MCF 10A (cell line): Measurements from ENCODE around the gene BCL11A. TPM values are rescaled to one million over a fixed set of nuclear protein-coding genes. Genes with fewer than 3 reads are reported as not detected.
A peak's percentile ranks its signal among the peaks of the same experiment; 100 is the strongest.

Experiments used
- Bru-seq: library from RNA; stranded (reverse); fragments of 400-500 nt; gene quantifications from one replicate; lab custom pipeline; 2021; lab: Mats Ljungman, UMichigan
- BruChase-seq, 2 experiments: library from RNA; stranded (reverse); fragments of 400-500 nt; gene quantifications; one replicate each; lab custom pipeline; 2021; lab: Mats Ljungman, UMichigan
- BruUV-seq: library from RNA; stranded (reverse); fragments of 400-500 nt; replicated peaks from 2 replicates; lab custom pipeline; 2021; lab: Mats Ljungman, UMichigan
- CTCF ChIA-PET: fragments of 300-600 bp; sonication (Branson Sonifier 250); formaldehyde crosslinking; extraction: SDS; loops from one replicate; lab custom pipeline; 2021; ENCODE audit warnings: antibody characterized with exemption, inconsistent platforms; lab: Yijun Ruan, JAX
- POLR2A ChIA-PET: fragments of 300-600, 350-650 bp; sonication (Branson Sonifier 250); formaldehyde crosslinking; extraction: SDS; loops from one replicate; lab custom pipeline; 2020; ENCODE audit warnings: antibody characterized with exemption, inconsistent platforms; lab: Yijun Ruan, JAX
- DNase-seq: peaks from one replicate; pipeline ENCODE4 v3.0.0-alpha.2; 2018; ENCODE audit not compliant: unreplicated experiment
- H3K27ac Mint-ChIP-seq: one replicate; pipeline ENCODE4 v1.8.0; 2022; ENCODE audit warnings: mild to moderate bottlenecking, low read depth, mixed read lengths; ENCODE audit not compliant: unreplicated experiment
- H3K27me3 Mint-ChIP-seq: one replicate; pipeline ENCODE4 v1.8.0; 2022; ENCODE audit warnings: mixed read lengths; ENCODE audit not compliant: insufficient read depth, unreplicated experiment
- H3K36me3 Mint-ChIP-seq: one replicate; pipeline ENCODE4 v1.8.0; 2022; ENCODE audit warnings: mild to moderate bottlenecking, moderate library complexity, mixed read lengths; ENCODE audit not compliant: insufficient read depth, unreplicated experiment
- H3K4me1 Mint-ChIP-seq: one replicate; pipeline ENCODE4 v1.8.0; 2022; ENCODE audit warnings: mixed read lengths; ENCODE audit not compliant: insufficient read depth, unreplicated experiment
- H3K4me3 Mint-ChIP-seq: one replicate; pipeline ENCODE4 v1.8.0; 2022; ENCODE audit warnings: mild to moderate bottlenecking, moderate library complexity, mixed read lengths; ENCODE audit not compliant: unreplicated experiment
- H3K9me3 Mint-ChIP-seq: one replicate; pipeline ENCODE4 v1.8.0; 2022; ENCODE audit warnings: mixed read lengths; ENCODE audit not compliant: unreplicated experiment
- intact Hi-C: fragments of 100-400 bp; cut with micrococcal nuclease; formaldehyde crosslinking; loops from 2 replicates; pipeline ENCODE4 v1.14.1; 2022
- long read RNA-seq: library from polyadenylated mRNA; stranded (forward); transcript quantifications from one replicate; pipeline ENCODE4 v2.0.0, GENCODE V29; 2022
- total RNA-seq: library from RNA; stranded (reverse); gene quantifications from 2 replicates; pipeline ENCODE4 v1.2.3, GENCODE V29; 2022
- TF ChIP-seq, protein P1 (sequence below): fragments of 200-600 bp; IDR thresholded peaks from one replicate; pipeline ENCODE4 v1.8.0; 2022; ENCODE audit warnings: antibody characterized with exemption, mild to moderate bottlenecking; ENCODE audit not compliant: unreplicated experiment

Gene BCL11A
- 4.3 and 5.3 TPM in 2 replicates for total RNA-seq
- Bru-seq, nascent RNA, result percentile 42 among the genes with signal in this experiment
- BruChase-seq, experiment 1, labeled RNA remaining after a 6-hour chase, result percentile 30 among the genes with signal in this experiment
- percentile 39 among the genes with signal in this experiment for BruChase-seq, experiment 2, labeled RNA remaining after a 2-hour chase
- long read RNA-seq, partial matches to known transcripts, result 0 of 3 reads
- long read RNA-seq, other reads (novel, unspliced or antisense), result 1 of 3 reads

DNA sequence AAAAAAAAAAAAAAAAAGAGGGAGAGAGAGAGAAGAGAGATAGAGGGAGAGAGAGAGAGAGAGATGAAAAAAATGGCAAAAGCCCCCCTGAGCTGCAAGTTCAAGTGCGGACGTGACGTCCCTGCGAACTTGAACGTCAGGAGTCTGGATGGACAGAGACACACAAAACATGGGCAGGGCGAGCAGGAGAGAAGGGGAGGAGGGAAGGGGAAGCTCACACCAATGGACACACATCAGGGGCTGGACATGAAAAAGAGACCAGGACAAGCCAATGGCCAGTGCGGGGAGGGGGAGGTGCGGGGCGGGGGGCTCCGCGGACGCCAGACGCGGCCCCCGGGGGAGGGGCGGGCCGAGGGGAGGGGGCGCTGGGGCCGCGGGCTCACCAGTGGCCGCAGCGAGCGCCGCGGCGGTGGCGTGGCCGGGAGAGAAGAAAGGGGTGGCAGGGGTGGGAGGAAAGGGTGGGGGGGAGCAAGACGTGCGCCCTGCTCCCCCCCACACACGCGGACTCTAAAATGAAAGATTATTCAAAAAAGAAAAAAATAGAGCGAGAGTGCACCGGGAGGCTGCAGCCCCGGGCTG is at the start of gene BCL11A:
Gene BCL11A, minus strand, starts transcription at position 160 of the 579 bp plus-strand sequence. CDS start 384 bp downstream, outside the sequence.
- intact Hi-C loops, result loop anchor here (5.0 to 10.0 kb wide), 5 partner anchors 291 to 1526 kb away; no protein-coding TSS in a partner anchor
- Mint-ChIP-seq H3K27ac (peak within 1 kb of the TSS; percentile 76), H3K4me1 (peaks cover 14% of the 10 kb centered on the region), H3K27me3 (peaks cover 18% of the 10 kb centered on the region), H3K4me3 (peak within 1 kb of the TSS; percentile 88), H3K36me3 (no peaks in the 10 kb centered on the region), H3K9me3 (no peaks in the 10 kb centered on the region)
- TF ChIP-seq, protein P1, sequence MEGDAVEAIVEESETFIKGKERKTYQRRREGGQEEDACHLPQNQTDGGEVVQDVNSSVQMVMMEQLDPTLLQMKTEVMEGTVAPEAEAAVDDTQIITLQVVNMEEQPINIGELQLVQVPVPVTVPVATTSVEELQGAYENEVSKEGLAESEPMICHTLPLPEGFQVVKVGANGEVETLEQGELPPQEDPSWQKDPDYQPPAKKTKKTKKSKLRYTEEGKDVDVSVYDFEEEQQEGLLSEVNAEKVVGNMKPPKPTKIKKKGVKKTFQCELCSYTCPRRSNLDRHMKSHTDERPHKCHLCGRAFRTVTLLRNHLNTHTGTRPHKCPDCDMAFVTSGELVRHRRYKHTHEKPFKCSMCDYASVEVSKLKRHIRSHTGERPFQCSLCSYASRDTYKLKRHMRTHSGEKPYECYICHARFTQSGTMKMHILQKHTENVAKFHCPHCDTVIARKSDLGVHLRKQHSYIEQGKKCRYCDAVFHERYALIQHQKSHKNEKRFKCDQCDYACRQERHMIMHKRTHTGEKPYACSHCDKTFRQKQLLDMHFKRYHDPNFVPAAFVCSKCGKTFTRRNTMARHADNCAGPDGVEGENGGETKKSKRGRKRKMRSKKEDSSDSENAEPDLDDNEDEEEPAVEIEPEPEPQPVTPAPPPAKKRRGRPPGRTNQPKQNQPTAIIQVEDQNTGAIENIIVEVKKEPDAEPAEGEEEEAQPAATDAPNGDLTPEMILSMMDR, result no peak
- CTCF ChIA-PET, result interaction anchor here (0.5 to 0.9 kb wide), 9 partner anchors 20 to 1736 kb away, joined by 3 to 5 read pairs (median 3); no protein-coding TSS in a partner anchor
- peak; percentile 90 for DNase-seq
- BruUV-seq, result no TSS peak
- POLR2A ChIA-PET, result interaction anchor here (0.6 to 1.4 kb wide), 8 partner anchors 13 to 1249 kb away, joined by 3 to 6 read pairs (median 4); no protein-coding TSS in a partner anchor

DNA sequence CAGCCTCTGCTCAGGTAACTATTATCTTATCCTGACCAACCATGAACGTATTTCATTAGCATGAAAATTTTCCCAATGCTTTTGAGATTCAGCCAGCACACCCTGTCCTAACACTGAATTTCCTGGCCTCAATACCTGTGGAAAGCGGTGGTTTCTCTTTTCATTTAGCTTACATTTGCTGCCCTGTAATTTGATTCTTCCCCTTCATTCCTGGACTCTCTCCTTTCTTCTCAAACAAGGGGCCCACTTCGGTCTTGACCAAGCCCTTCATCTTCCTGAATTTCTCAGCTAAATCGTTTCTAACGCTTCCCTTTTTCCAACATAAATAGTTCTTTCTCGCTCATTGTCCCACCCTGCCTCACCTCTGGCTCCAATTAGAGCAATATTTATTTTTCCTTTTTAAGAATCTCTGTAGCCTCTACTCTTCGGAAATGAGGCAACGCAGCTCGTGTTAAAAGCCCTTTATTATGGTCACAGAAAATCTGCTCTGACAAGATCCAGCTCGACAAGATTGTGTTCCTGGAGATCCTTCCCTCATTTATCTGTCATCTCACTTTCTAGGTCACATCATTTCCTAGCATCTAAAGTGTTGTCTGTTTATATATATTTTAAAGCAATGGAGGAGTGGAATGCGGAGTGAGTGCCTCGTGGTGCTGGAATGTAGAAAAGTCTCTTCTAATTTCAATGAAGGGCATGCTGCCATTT is 49.5 kb upstream of the BCL11A start:
- ChIA-PET CTCF (interaction anchor here (0.6 to 1.7 kb wide), 6 partner anchors 14 to 505 kb away, joined by 3 to 7 read pairs (median 3); no protein-coding TSS in a partner anchor), POLR2A (interaction anchor here (0.6 to 1.3 kb wide), 3 partner anchors 14 to 34 kb away, joined by 3 to 4 read pairs (median 3); no protein-coding TSS in a partner anchor)
- intact Hi-C loops, result no loop called here
- Mint-ChIP-seq H3K27ac (no peak overlapping the region), H3K4me1 (peaks cover under 1% of the 10 kb centered on the region), H3K4me3 (no peak overlapping the region), H3K27me3 (no peaks in the 10 kb centered on the region), H3K9me3 (no peaks in the 10 kb centered on the region), H3K36me3 (no peaks in the 10 kb centered on the region)
- BruUV-seq, result no TSS peak
- DNase-seq, result no peak
- TF ChIP-seq, protein P1, result no peak

DNA sequence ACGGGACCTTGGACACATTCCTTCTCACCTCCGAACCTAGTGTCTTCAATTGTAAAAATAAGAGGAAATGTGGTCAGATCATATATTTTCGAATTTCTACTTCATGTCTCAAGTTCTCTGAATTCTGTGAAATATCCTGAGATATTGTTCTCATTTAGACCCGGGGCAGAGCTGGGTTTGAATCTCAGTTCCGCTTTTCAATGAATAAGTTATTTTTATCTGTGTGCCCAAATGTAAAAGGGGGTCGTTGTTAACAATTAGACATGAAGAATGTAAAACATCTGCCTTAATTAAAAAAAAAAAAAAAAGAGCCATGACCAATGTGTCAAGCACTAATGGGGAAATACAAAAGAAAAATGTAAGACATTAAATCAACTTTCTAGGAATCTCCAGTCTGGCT is 48.9 kb upstream of the BCL11A start:
- Mint-ChIP-seq H3K4me1 (peaks cover 6% of the 10 kb centered on the region), H3K9me3 (no peaks in the 10 kb centered on the region), H3K36me3 (no peaks in the 10 kb centered on the region), H3K4me3 (no peak overlapping the region), H3K27me3 (no peaks in the 10 kb centered on the region), H3K27ac (no peak overlapping the region)
- CTCF ChIA-PET, result interaction anchor here (1.3 to 1.7 kb wide), 2 partner anchors 15 to 72 kb away, joined by 3 to 7 read pairs; no protein-coding TSS in a partner anchor
- no peak for DNase-seq
- POLR2A ChIA-PET, result interaction anchor here (0.6 kb wide), 1 partner anchor 40 kb away, joined by 3 read pairs; no protein-coding TSS in a partner anchor
- TF ChIP-seq, protein P1, result no peak
- no TSS peak for BruUV-seq
- intact Hi-C loops, result no loop called here
